Activated CD4-positive, alpha-beta T cell treated with anti-CD3 and anti-CD28 coated beads for 1 hour (primary cell): ENCODE results near the gene CEP112.
"Not testable (repeated sequence)": the region's sequence is repeated elsewhere in the genome, so short reads cannot be mapped to it uniquely, and the experiment has no call there.

Source experiments
- DNase-seq: peaks from one replicate; pipeline ENCODE4 v3.0.0-alpha.2; 2020

Gene CEP112

GRCh38 chr17:66149562-66149961, 42.4 kb downstream of the CEP112 start:
- DNase-seq, result no peak

GRCh38 chr17:66146394-66146793, 45.5 kb downstream of the CEP112 start:
- DNase-seq, result no peak

DNA sequence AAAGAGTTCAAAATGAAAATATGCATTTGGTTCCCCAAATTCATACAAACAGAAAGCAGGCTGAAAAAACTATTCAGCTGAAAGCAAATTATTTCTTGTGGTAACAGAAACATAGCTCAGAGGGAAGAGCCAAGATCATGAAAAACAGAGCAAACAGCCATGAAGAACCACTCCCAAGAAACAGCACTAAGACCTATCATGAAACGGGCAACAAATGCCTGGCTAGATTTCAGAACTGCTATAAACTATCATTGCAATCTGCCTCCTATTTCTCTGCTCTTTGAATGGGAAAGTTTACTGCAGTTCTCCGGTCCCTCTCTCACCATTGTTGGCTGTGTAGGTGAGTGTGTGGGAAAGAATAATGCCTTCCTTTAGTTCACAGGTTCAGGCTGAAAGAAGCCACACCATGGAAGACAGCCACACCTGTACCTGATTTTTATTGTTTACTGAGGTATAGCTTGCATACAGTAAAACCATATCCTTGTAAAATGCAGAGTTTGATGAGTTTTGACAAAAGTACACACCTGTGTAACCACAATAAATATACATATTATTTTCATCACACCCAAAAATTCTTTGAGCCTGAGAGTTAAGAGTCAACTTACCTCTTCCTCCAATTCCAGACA, 48.2 kb downstream of the CEP112 start:
- no peak for DNase-seq

DNA sequence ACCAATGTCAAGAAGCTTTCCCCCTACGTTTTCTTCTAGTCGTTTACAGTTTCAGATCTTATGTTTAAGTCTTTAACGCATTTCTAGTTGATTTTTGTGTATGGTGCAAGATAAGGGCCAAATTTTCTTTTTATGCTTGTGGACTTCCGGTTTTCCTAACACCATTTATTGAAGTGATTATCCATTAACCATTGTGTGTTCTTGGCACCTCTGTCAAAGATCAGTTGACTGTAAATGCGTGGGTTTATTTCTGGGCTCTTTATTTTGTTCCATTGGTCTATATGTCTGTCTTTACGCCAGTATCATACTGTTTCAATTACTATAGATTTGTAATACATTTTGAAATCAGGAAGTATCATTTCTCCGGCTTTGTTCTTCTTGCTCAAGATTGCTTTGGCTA, 49.5 kb downstream of the CEP112 start:
- no peak for DNase-seq

DNA sequence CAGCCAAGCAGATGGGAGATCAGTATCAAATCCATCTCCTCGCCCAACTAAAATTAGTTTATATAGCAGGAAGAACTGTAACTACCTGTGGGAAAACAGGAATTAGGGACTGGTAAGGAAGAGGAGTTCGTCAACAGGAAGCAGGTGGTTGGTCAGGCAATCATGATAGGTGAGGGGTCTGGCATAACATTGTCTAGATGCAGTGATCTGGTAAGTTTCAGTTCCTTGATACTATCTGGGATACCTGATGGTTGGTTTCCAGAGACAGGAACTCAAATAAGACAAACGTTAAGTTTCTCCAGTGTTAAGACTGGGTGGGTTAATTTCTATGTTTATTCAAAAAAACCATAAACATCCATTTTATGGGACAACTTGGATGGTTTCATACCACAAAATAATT, 53.8 kb downstream of the CEP112 start:
- DNase-seq, result no peak

DNA sequence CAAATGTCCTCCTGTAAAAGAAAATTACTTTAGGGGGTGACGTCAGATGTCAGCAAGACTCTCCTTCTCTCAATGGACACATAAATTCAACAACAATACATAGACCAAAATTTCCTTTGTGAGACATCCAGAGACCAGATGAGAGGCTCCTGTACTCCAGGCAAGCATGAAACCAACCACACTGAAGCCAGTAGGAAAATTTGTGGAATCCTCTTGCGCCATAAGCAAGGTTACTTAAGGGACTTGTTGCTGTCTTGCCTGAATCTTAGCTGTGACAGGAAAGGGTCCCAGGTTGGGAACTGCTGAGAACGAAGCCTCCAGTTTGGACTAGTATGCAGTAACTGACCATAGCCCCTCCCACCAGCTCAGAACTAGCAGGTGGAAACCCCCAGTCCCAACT, 56.0 kb downstream of the CEP112 start:
- no peak for DNase-seq

GRCh38 chr17:66135219-66135618, 56.7 kb downstream of the CEP112 start:
- no peak for DNase-seq

DNA sequence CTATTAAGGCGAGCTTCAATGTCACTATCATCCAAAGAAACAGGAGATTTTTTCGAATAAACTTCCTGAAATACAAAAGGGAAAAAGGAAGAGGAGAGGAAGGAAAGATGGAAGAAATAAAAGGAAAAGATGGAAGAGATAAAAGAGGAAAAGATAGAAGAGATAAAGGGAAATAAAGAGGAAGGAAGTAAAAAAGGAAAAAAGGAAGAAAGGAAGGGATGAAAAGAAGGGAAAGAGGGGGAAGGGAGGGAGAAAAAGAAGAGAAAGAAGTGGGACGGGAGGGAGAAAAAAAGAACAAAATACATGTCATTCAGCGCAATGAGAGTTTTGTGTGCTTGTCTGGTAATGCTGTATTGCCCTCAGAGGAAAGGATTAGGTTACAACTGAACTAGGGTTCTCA, 62.2 kb downstream of the CEP112 start:
- no peak for DNase-seq

- DNase-seq, result no peak
Measured at GRCh38 chr17:66126231-66126630, 65.7 kb downstream of the CEP112 start.

GRCh38 chr17:66123163-66123562, 68.8 kb downstream of the CEP112 start:
- DNase-seq, result no peak

DNA sequence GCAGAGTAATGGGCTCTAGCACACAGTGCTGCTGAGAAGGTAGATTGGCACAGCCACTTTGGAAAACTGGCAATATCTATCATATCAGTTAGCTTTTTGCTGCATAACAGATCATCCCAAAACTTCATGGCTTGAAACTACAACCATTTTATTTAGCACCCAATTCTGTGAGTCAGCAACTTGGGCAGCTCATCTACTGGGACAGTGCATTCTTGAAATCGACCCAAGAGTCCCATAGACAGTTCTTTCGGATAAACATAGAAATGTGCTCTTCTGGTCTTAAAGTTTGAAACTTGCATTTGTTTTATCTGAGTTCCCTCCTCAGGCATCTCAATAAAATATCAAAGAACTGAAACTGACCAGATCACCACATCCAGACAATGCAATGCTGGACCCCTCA, 76.7 kb downstream of the CEP112 start:
- DNase-seq, result no peak

DNA sequence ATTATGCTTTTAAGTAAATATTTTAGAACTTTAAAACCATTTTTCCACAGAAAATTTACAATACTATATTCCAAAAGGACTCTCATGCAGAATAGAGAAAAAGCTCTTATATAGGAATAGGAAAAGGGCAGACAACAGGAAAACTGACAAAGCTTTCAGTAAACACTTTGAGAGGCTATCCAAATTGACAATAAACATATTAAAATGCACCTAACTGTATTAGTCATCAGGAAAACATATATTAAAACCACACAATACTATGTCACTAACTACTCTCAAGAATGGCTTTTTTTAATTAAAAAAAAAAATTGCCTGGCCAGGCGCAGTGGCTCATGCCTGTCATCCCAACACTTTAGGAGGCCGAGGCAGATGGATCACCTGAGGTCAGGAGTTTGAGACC, 77.3 kb downstream of the CEP112 start:
- no peak for DNase-seq

DNA sequence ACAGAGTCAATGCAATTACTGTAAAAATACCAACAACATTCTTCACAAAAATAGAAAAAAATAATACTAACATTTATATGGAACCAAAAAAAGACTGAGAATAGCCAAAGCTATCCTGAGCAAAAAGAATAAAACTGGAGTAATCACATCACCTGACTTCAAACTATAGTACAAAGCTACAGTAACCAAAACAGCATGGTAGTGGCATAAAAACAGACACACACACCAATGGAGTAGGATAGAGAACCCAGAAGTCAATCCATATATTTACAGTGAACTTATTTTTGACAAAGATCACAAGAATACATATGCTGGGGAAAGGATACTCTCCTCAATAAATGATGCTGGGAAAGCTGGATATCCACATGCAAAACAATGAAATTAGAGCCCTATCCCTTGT, 84.2 kb downstream of the CEP112 start:
- no peak for DNase-seq

DNA sequence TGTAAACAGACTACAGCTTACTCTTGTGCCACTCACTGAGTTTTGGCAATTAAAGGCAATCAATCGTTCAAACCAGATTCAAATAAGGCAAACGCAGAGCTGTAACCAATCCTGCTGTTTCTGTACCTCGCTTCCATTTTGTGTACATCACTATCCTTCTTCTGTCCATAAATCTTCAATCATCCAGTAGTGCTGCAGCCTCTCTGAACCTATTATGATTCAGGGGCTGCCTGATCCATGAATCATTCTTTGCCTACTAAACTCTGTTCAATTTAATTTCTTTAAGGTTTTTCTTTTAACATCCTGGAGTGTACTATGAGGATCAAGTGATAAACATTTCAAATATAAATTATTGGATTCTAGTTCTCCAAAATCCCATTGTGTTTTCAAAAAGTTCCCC, 93.9 kb downstream of the CEP112 start:
- no peak for DNase-seq

DNA sequence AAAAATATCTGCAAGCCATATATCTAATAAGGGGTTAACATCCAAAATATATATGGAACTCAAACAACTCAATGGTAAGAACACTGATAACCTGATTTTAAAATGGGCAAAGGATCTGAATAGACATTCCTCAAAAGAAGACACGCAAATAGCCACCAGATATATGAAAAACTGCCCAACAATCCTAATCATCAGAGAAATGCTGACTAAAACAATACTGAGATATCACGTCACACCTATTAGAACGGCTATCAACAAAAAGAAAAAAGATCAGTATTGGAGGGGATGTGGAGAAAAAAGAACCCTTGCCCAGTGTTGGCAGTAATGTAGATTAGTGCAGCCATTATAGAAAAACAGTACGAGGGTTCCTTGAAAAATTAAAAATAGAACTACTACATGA, 97.2 kb downstream of the CEP112 start:
- DNase-seq, result no peak

DNA sequence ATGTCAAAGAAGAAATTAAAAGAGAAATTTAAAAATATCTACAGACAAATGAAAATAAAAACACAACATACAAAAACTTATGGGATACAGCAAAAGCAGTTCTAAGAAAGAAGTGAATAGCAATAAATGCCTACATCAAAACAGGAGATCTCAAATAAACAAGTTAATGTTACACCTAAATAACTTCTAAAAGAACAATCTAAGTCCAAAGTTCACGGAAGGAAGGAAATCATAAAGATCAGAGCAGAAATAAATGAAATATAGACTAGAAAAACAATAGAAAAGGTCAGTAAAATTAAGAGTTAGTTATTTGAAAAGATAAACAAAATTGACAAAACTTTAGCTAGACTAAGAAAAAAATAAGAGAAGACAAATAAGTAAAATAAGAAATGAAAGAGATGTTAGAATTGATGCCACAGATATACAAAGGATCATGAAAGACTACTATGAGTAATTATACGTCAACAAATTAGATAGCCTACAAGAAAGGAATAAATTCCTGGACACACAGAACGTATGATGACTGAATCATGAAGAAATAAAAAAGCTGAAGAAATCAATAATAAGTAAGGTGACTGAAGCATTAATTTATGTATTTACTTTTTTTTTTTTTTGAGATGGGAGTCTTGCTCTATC, 100.4 kb downstream of the CEP112 start:
- no peak for DNase-seq

- DNase-seq, result no peak
Measured at GRCh38 chr17:66089764-66090163, 102.2 kb downstream of the CEP112 start.

GRCh38 chr17:66088173-66088572, 103.8 kb downstream of the CEP112 start:
- no peak for DNase-seq

DNA sequence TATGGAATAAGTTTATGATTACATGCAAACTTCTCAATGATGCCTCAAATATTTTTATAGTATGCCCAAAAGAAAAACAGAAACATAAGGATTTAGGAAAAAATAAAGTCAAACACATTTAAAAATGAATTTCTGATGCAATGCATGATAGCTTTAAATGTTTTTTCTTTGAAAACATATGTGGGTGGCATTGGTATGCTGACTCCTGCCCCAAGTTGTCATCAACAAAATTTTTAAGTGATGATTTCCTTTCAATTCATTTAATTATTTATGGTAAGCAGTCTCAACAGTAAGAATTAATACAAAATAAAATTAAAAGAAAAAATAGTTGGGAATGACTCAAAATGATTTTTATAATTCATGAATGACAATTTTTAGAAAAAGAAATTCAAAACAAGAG, 104.9 kb downstream of the CEP112 start:
- no peak for DNase-seq

DNA sequence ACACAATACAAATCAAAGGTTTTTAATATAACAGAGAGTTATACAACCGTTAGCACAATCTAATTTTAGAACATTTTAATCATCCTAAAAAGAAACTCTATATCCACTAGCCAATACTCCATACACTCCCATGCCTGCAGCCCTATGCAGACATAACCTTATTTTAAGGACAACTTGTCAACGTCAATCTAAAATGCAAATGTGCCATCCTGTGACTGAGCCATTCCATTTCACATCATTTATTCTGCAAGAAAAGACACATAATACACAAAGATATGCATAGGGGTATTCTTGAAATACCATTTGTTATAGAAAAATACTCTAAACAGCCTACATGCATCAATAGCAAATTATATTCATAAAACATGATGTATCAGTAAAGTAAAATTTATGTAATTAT, 106.7 kb downstream of the CEP112 start:
- DNase-seq, result no peak

DNA sequence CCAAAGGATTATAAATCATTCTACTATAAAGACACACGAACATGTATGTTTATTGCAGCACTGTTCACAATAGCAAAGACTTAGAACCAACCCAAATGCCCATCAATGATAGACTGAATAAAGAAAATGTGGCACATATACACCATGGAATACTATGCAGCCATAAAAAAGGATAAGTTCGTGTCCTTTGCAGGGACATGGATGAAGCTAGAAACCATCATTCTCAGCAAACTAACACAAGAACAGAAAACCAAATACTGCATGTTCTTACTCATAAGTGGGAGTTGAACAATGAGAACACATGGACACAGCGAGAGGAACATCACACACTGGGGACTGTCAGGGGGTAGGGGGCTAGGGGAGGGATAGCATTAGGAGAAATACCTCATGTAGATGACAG, 111.3 kb downstream of the CEP112 start:
- DNase-seq, result not testable (repeated sequence)

DNA sequence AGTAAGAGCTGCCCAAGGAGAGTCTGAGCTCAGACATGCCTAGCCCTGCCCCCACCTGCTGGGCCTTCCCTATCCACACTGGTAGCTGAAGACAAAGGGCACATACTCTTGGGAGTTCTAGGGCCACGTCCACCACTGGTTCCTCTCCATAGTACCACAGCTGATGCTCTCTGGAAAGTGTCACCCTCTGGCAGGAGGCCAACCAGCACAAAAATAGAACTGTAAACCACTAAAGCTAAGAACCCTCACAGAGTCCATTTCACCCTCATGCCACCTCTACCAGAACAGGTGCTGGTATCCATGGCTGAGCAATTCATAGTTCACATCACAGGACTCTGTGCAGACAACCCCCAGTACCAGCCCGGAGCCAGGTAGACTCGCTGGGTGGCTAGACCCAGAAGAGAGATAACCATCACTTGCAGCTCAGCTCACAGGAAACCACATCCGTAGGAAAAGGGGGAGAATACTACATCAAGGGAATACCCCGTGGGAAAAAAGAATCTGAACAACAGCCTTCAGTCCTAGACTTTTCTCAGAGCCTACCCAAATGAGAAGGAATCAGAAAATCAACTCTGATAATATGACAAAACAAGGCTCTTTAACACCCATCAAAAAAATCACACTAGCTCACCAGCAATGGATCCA, 115.3 kb downstream of the CEP112 start:
- no peak for DNase-seq

DNA sequence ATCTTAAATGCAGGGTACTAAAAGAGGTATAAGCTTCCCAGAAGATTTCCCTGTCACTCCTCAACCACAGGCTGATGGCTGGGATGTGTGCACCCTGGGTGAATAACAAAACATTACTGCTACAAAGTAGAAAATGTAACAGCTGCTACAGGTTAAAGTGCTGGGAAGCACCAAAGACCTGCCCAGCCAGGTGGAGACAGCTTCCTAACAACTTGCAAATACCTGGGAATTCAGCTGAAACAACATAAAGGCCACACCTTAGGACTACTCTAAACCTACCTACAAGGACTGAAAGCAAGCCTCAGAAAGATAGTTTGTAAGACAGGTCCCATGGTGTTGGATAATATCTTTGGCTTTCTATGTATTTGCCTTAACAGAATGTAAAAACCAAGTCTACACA, 118.5 kb downstream of the CEP112 start:
- no peak for DNase-seq

DNA sequence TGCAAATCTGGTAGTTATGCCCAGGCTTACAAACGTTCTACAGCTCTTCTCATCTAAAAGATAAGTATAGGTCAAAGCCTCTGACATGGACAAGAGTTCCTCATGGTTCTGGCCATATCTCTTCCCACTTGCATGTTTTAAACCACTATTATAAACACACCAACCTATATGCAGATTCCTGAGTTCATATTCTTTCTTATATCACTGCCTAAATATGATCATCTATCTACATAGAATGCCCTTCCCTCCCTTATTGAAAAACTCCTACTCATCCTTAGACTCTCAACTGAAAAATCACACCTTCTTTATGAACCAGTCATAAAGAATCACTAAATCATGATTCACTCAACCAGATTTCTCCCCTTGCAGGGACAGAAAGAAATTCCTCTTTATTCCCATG, 128.2 kb downstream of the CEP112 start:
- no peak for DNase-seq

DNA sequence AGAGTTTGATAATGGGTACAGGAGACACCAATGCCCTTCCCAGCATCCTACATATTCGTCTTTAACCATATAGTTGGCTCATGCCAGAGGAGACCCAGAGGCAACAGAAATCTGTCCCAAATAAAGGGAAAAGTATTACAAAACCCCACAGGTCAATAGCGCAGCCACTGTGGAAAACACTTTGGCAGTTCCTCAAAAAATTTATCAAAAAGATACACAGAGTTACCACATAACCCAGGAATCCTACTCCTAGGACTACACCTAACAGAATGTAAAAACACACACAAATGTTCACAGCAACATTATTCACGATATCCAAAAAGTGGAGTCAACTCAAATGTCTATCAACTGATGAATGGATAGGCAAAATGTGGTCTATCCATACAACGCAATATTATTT, 135.8 kb downstream of the CEP112 start:
- no peak for DNase-seq
